ENCODE results near the gene NOS1AP. TPM values are rescaled to one million over a fixed set of nuclear protein-coding genes. Genes with fewer than 3 reads are reported as not detected.
"Not testable (repeated sequence)": the region's sequence is repeated elsewhere in the genome, so short reads cannot be mapped to it uniquely, and the experiment has no call there.

The NOS1AP gene
- total RNA-seq, 1 donor from 2014 or later, result 20.7 TPM

DNA sequence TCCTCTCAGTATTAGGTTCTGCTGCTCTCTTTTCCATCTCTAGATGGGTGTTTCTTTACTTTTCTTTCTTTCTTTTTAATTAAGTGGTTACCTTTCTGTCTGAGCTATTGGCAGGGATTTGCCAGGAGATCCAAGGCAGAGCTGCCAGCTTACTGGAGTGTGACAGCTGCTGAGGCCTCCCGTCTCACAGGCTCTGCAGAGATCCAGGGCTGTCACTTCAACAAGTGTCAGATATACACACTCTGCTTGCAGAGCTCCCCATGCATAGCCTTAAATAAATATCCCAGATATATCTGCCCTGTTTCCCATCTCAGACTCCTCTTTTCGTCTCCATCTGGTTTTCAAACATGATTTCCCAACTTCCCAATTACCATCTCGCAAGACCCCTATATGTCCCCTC, 124.3 kb downstream of the NOS1AP start:
- no peak for DNase-seq (ENCODE audit: low spot score)

DNA sequence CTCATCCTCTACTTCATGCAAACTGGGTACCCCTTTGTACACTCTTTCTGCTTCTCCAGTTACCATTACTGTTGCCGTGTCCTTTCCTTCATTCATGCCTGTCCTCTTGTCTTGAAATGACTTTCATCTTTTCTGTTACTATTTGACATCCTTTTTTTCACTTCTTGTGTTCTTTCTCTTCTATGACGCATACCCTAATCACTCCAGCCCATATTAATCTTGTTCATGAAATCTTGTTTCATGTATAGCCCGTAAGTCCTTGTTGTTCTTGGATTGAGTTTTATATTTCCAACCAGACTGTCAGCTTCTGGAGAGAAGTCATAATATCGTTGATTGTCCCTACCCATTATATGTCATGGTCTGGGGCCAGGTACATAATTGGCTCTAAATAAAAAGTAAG, 126.1 kb downstream of the NOS1AP start:
- no peak for DNase-seq (ENCODE audit: low spot score)

DNA sequence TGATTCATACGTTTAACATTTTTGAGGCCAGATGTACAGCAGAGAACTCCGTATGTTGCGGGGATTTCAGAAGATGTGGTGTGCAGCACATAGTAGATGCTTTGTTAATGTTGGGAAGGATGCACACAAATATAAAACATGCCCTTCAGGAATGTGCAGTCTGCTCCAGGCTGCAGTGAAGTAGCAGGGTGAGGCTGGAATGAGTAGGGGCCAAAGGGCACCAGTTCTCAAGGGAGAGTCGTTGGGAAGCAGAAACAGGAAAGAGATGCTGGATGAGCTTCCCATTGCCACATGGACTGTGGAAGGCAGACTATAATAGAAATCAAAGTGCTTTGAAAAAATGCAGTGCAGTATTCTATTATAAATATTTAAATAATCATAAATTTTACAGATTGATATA, 126.9 kb downstream of the NOS1AP start:
- peak; percentile 50 for DNase-seq (ENCODE audit: low spot score)

DNA sequence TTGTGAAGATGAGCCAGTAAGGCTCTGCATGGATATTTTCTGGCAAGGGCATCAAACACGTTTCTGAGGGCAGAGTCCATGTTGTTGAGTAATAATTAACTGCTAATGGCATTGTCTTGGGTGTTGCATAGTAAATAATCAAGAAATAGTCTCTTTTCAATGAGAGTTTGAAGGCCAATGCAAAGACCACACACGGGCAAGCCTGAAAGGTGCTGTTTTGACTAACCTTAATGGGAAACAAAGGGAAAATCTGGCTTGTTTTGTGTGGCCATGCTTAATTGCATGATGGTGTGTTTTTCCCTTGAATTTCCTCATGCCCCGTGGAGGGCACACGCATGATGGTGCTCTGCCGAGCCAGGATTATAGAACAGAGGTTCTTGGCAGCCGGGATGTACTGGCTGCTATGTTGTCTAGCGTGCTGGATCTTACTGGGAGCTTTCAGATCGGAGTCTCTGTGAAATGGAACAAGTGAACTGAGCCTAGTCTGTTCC, 127.6 kb downstream of the NOS1AP start:
- DNase-seq (ENCODE audit: low spot score), result peak; percentile 56

DNA sequence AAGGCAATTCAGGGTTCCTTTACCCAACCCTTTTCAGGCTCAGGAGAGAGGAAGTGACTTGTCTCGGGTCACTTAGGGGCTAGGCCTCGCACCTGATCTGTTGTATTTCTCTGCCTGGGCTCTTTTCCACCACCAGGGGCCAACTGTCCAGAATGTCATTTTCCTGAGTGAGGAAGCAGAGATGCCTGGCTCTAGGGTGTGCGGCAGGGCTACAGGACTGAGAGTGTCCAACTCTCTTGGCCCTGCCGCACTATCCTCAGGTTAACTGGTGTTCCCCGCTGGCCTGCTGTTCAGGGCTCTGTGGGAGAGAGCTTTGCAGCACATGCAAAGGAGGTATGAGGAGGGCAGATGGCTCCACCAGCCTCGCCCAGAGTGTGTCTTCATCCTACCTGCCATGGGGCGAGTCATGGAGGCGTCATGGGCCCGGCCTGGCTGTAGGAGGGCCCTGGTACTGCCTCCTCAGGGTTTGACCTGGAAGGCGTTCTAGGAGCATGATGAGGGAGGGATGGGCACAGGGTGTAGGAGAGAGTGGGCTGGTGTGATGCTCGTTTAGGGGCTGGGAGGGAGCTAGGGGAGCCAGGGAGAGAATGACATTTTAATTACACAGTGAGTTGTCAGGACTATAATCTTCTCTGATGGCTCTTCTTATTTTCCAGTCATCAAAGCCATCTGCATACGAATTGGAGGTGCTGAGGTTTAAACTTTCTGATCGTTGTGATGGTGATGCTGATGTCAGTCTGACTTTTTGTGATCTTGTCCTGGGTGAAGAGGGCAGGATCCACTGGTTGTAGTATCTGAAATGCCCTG, 128.3 kb downstream of the NOS1AP start:
- no peak for DNase-seq (ENCODE audit: low spot score)

DNA sequence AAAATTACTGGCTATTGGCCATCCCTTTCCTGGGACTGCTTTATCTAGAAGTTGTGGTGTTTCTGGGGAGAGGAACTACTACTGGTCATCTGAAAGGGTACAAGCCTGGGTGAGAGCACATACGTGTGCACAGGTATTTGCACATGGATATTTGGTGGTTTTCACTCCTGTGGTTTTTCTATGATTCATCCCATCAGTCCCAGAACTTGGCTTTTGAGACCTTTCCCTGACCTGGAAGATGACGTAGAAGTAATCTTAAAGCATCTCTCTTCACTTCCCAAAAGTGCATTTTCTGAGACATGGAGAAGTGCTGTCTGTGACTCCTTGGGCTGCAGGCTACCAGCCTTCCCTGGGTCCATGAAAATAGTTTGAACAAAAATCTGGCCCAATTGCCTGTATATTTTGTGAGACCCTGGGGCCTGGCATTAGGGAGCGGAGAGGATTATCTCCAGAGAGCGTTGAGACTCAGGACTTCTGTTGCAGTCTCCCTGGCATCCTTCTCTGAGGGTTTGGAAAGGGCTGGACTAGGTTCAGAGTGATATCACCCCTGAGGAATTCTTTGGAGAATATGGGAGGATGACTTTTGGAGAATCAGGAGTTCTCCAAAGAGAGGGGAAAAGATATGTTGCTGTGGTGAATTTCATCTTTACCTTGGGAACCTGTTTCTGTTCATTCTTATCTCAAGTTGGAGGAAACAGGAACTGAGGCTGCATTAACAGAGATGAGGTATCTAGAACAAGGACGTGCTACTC, 130.8 kb downstream of the NOS1AP start:
- DNase-seq (ENCODE audit: low spot score), result no peak

DNA sequence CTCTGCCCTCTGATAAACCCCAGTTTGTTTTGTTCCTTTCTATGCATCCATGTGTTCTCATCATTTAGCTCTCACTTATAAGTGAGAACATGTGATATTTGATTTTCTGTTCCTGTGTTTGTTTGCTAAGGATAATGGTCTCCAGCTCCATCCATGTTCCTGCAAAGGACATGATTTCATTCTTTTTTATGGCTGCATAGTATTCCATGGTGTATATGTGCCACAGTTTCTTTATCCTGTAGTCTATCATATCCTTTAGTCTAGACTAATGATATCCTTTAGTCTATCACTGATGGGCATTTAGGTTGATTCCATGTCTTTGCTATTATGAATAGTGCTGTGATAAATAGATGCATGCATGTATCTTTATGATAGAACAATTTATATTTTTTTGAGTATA, 131.6 kb downstream of the NOS1AP start:
- not testable (repeated sequence) for DNase-seq (ENCODE audit: low spot score)

DNA sequence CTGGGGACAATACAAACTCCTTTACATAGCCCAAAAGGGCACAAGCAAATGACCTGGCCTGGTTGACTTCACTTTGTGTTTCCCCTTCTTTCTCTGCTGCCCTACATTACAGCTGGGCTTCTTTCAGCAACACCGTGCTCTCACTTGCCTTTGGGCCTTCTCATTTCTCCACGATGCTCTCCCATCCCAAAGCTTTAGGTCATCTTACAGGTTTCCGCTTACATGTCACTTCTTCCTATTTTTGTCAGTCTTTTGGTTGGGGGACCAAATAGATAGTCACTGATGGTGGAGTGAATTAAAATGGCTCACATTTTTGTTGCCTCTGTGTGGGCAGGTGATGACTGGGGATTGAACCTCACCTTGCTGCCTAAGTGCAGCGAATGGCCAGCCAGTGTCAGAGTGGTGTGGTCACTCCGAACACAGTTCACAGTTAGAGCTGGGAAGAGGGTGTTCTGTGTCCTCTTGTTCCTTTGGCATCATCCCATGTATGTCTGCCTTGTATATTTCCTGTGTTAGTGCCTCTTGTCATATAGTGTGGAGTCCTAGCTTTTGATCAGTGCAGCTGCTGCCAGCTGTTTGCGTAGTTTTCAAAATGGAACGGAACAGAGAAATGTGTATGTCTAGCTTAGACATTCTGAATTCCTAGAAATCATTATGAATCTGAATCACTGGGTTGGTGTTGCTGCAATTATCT, 134.8 kb downstream of the NOS1AP start:
- no peak for DNase-seq (ENCODE audit: low spot score)

DNA sequence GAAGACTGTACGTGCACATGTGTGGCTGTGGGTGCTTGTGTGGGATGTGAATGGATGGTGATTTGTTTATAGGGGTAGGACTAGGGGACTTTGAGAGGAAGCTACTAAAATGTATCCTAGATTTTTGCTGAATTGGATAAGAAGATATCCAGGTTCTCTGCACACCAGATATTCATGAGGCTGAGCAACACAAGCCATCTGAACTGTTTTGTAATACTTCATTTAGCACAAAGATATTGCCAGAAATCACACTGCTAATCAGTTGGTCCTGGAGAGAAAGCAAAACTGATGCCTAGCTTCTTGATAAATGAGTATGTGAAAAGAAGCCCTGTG, 135.3 kb downstream of the NOS1AP start:
- DNase-seq (ENCODE audit: low spot score), result no peak

DNA sequence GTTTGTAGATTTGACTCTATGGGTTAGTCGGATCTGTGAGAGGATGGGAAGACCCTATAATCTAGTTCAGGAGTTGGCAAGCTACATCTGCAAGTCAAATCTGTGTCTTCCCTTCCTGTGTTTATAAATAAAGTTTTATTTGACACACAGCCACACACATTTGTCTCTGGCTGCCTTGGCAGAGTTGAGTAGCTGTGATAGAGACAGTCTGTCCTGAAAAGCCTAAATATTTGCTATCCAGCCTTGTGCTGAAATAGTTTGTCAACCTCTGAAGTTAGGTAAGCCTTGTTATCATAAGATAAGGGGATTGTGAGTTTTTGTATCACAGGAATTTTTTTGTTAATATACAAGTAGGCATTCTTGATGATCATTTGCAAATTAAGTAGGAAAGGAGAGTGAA, 136.8 kb downstream of the NOS1AP start:
- DNase-seq (ENCODE audit: low spot score), result no peak

DNA sequence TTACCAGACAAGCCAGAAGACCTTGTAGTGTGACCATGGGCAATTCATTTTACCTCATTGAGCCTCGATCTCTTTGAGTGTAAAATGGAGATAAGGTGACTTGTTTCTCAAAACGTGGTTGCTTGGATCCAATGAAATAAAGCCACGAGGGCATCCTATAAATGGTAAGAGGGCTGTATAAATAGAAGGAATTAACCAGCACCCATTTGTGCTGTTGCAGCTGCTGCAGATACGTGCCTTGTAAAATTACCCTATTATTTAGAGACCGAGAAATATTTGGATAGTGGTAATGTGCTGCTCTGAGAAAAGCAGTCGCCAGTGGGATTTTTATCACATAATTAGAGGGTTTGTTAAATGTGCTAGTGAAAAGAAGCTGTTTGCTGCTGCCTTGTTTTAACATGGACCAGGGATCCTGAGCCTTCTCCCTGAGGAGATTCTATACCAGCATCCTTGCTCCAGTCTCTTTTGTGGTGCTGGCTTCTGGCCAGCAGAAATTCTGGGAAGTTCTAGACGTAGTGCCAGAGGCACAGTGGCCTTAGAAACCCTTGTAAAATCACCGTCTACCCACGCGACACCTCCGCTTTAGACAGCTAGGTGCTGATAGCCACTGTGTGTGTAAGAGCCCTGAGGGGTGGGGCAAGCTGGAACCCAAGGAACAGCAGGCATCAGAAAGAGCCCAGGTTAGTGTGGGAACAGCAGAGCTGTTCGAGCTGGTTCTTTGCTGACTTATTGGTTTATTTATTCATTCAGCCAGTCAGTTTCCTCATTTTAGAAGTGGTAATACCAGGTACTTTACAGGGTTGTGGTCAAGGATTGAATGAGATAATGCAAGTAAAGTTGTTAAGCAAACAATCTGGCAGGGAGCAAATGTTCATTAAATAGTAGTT, 137.5 kb downstream of the NOS1AP start:
- DNase-seq (ENCODE audit: low spot score), result peak; percentile 35

DNA sequence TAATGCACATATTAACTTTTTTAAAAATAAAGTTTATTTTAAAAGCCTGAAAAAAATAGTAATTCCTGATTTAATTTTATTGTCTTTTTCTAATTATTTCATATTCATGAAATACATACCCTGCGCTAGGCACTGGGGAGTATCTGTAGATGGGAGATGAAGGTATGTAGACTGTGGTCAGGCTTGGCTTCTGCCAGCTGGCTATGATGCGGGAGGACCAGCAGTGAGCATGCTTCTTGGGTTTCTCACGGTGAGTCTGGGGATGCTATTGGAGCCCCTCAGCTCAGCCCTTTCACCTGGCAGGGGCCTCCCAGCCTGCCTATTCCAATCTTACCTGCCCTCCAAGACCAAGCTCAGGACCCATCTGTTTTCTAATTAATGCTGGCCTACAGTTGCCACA, 138.4 kb downstream of the NOS1AP start:
- DNase-seq (ENCODE audit: low spot score), result no peak

DNA sequence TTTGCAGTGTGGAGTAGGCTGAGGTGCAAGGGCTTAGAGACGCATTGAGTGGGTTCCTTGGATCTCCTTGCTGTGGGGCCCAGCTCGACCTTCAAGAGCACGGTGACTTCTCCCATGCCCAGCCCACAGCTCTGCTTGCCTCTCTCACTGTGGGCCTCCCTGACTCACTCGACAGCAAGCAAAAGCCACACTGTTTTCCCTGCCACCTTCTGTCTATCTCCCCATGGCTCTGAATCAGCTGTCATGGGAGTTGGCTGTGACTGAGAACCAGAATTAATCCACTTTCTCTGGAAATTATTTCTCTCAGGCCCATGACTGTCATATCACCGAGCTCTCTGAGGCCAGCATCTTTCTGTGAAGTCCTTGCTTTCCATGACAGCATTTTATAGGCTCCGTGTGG, 140.7 kb downstream of the NOS1AP start:
- no peak for DNase-seq (ENCODE audit: low spot score)

DNA sequence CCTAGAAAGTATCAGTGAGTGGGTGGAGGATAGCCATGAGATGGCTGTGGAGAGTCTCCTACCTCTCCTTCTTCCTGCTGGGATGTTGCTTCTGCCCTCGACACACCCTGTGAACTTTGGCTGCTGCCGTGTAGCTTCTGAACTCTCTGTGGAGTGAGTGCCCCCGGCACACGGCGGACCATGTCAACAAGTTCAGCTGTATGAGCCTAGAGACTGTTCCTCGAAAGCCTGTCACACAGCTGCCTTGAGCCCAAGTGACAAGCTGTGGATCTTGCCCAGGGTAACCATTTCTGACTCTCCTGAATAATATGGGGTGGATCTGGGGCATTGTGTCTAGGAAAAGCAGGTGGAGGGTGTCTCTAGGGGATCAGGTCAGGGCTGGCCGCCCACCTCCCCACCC, 143.2 kb downstream of the NOS1AP start:
- DNase-seq (ENCODE audit: low spot score), result no peak

DNA sequence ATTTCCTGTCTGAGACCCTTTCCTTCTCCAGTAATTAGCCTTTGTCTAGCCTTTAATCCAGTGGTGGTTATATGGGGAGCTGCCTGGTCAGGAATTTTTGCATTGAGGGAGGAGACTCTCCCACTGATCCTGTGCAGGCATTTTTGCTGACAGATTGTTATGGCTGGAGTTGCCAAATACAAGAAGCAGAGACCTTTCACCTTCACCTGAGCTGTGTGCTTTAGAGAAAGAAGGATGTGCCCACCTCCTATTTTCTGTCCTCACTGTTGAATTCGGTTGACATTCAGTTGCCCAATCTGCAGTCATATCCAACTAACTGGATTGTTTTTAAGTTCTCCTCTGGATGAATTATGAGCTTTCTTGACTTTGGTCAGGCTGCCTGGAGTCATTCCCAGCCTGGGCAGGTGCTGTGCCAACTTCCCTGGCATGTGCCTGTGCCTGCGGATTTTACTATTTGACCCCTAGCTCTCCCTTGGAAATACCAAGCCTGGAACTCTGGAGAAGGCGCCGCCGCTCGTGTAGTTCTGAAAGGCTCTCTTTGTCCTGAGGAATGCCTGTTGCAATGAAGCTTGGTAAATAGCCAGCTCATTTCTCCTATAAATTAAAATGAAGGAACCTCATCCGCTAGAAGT, 143.9 kb downstream of the NOS1AP start:
- DNase-seq (ENCODE audit: low spot score), result peak; percentile 83

DNA sequence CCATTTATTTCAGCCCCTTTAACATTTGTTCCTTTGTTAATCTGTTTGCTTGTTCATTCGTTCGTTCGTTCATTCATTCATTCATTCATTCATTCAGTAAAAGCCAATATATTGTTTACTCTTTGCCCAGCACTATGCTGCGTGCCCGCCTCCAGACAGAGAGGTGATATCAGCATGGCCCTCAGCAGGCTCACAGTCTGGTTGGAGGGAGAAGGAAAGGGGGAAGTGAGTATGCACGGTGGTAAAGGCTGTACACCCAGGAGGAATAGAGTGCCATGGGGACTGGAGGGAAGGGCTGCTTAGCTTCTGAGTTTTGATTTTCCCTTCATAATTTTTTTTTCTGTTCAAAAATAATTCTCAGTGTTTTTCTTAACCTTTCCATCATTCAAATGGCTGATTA, 144.7 kb downstream of the NOS1AP start:
- no peak for DNase-seq (ENCODE audit: low spot score)

DNA sequence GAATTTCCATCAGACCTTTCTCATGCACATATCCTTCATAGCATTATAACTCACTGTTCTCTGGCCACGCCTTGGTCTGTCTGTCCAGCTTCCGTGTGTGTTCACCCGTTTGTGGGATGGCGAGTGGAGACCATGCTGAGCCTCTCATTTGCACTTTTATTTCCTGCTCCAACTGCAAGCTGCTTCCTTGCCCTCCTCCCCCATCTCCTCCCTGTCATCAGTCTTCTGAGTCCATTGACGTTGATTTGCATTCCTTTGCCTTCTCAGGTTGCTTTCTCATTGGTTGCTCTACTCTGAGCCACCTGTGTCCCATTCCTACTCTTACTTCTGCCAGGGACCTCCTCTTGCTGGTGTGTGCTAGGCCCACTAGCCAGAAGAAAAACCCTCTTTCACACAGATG, 146.4 kb downstream of the NOS1AP start:
- no peak for DNase-seq (ENCODE audit: low spot score)

DNA sequence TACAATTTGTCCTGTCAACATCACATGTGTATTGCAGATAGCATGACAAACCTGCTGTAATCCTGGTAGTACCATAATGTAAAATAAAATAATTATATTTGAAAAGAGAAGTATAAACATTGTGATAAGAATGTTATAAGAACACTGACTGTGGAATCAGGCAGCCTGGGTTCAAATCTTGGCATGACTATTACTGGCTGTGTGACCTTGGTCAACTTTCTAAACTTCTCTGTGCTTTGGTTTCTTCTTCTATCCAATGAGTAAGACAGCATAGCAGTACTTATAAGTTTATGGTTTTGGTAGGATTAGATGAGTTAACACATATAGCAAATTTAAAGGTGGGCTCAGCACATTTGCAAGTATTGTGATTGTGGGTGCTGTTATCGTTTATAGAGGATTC, 147.1 kb downstream of the NOS1AP start:
- DNase-seq (ENCODE audit: low spot score), result no peak

DNA sequence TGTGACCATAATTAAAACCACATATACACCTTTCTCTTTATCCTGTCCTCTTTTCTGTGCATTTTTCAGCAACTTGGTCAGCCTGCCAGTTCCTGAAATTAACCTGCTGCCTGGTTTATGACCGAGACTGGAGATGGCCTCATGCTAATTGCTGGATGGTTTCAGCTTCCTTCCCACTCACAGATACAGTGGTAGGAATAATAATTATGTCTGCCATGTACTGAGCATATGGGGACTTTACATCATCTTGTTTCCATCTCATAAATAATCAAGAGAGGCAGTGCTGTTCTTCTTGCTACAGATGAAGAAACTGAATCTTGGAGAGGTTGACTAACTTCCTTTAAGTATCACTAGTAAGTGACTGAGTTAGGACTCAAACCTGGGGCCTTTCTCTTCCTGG, 148.2 kb downstream of the NOS1AP start:
- no peak for DNase-seq (ENCODE audit: low spot score)

DNA sequence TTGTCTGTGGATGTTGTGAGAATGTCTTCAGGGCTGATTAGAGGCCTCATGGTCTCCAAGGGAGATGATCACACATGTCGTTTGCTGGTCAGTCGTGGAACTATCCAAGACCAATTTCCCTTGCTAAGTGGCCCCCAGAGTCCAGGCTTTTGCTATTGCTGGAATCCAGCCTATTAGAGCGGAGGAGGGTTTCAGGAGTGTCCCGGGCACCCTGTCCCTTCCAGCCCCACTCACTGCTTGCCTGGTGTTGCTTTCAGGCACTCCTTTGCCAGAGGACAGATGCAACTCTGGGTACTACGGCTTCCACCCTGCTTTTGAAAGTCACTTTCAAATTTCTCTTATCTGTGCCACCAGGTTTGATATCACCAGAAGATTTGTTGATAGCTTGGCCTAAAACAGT, 149.1 kb downstream of the NOS1AP start:
- no peak for DNase-seq (ENCODE audit: low spot score)

DNA sequence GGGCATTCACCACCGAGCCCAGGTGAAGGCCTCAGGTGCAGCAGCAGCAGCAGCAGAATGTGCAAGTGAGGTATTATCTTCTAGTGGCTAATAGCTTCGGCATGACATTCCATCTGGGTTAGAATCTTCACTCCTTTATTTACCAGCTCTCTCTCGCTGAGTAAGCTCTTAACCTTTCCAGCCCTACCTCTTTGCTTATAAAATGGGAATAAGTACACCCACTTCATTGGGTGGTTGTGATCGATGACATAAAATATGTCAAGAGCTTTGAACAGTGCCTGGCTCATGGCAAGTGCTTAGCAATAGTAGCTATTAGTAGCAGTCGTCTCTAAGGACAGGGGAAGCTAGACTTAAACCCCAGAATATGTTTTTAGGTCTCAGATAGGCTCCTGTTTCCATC, 149.5 kb downstream of the NOS1AP start:
- DNase-seq (ENCODE audit: low spot score), result no peak

Measured in mucosa of gallbladder (tissue), 1 donor.